Measurements from ENCODE around the gene PUDP. TPM values are rescaled to one million over a fixed set of nuclear protein-coding genes. Genes with fewer than 3 reads are reported as not detected.
"Not testable (repeated sequence)": the region's sequence is repeated elsewhere in the genome, so short reads cannot be mapped to it uniquely, and the experiment has no call there.

The PUDP gene
- total RNA-seq, 1 experiment from 2014 or later: 8.2 TPM

DNA sequence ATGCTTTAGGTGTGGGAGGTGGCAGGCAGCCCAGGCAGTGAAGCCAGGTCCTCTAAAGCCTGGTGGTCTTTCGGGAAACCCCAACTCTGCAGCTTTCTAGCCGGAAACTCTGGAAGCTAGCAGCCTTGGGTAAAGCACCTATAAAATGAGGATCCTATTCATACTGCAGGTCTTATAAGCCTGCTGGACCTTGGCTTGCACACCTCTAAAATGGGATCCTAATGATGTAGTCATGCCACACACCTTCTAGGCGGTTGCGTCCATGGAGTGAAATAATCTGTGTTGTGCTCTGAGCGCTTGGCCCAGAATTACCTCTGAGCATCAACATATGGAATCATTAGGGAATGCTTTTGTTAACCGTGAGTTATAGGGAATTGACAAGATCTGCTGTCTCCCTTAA is 36.4 kb downstream of the PUDP start:
- Histone ChIP-seq H3K36me3 (no peaks in the 10 kb centered on the region), H3K9me3 (replicated peaks) (no peaks in the 10 kb centered on the region), H3K27me3 (replicated peaks) (no peaks in the 10 kb centered on the region), H3K4me1 (replicated peaks) (peaks cover 18% of the 10 kb centered on the region), H3K4me3 (no peak overlapping the region), H3K27ac (no peak overlapping the region)
- no peak for DNase-seq (ENCODE audit: low read depth in 1 of 2, low spot score in 2 of 2)

DNA sequence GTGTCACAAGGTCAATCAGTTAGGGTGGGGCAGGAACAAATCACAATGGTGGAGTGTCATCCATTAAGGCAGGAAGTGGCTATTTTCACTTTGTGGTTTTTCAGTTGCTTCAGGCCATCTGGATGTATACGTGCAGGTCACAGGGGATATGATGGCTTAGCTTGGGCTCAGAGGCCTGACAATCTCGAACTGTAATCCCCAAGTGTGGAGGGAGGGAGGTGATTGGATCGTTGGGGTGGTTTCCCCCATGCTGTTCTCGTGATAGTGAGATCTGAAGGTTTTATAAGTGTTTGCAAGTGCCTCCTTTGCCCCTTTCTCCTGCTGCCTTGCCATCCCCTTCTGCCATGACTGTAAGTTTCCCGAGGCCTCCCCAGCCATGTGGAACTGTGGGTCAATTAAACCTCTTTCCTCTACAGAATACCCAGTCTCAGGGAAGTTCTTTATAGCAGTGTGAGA is 37.1 kb downstream of the PUDP start:
- Histone ChIP-seq H3K4me1 (replicated peaks) (peaks cover 18% of the 10 kb centered on the region), H3K36me3 (no peaks in the 10 kb centered on the region), H3K4me3 (no peak overlapping the region), H3K27me3 (replicated peaks) (no peaks in the 10 kb centered on the region), H3K27ac (peak overlapping the region; percentile 66), H3K9me3 (replicated peaks) (no peaks in the 10 kb centered on the region)
- peak in 1 of 2 experiments; percentile 12 for DNase-seq (ENCODE audit: low read depth in 1 of 2, low spot score in 2 of 2)

DNA sequence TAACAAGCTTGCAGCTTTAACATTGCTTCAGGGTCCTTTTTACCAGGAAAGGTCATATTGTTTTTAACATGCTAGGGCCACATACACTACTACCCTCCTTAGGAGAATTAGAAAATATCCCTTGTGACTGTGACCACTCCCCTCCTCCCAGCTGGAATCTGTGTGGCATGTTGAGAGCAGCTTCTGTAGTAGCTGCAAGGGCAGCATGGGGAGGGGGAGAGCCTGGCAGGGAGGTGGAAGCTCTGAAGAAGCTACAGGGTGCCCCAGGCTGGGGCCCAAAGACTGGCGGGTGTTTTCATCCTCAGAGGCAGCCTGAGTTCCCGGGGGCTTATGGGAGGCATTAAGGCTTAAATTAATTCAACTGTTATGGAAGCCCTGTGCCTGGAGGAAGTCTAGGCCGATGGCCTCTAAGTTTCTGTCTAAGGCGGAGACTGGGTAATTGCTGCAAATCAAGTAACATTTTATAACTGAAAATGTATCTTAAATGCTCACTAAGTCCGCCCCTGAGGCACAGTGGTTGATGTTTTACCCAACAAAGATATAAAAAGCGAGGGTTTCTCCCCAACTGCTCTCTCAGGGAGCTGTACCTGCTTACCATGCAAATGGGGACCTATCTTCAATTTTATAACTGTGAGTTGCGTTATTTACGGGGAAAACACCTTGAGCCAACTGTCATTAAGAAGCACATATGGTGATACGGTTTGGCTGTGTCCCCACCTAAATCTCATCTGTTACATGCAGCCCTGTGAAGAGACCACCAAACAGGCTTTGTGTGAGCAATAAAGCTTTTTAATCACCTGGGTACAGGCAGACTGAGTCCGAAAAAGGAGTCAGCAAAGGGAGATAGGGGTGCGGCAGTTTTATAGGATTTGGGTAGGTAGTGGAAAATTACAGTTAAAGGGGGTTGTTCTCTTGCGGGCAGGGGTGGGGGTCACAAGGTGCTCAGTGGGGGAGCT is 37.8 kb downstream of the PUDP start:
- Histone ChIP-seq H3K4me3 (no peak overlapping the region), H3K36me3 (no peaks in the 10 kb centered on the region), H3K27ac (peak overlapping the region; percentile 66), H3K4me1 (replicated peaks) (peaks cover 18% of the 10 kb centered on the region), H3K27me3 (replicated peaks) (no peaks in the 10 kb centered on the region), H3K9me3 (replicated peaks) (no peaks in the 10 kb centered on the region)
- DNase-seq (ENCODE audit: low read depth in 1 of 2, low spot score in 2 of 2): no peak

DNA sequence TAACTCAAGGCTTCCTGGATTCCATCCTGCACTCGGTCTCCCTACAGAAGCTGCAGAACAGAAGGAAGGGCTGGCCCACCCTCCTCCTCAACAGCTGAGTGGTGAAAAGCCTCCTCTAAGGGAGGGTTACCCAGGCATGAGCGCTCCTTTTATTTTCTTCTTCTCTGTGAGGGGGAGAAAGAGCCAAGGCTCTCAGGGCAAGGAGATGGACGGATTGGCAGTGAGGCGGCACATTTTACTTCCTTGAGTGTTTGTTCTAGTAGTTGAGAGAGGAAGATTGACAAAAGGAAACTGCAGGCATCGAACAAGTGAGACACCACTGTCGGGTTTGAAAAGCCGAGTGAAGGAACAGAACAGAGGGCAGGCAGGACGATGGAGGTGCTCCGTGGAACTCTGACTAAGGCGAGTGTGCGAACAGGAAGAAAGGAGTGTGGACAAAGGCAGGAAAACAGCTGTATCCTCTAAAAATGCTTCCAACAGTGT is 38.9 kb downstream of the PUDP start:
- peaks cover 3% of the 10 kb centered on the region; the same call in 1 of the 2 replicates for H3K36me3 ChIP-seq
- DNase-seq (ENCODE audit: low read depth in 1 of 2, low spot score in 2 of 2): no peak
- no peak overlapping the region for H3K27ac ChIP-seq
- H3K4me1 ChIP-seq (replicated peaks): peaks cover 18% of the 10 kb centered on the region
- H3K27me3 ChIP-seq (replicated peaks): no peaks in the 10 kb centered on the region
- H3K4me3 ChIP-seq: no peak overlapping the region
- no peaks in the 10 kb centered on the region for H3K9me3 ChIP-seq (replicated peaks)

DNA sequence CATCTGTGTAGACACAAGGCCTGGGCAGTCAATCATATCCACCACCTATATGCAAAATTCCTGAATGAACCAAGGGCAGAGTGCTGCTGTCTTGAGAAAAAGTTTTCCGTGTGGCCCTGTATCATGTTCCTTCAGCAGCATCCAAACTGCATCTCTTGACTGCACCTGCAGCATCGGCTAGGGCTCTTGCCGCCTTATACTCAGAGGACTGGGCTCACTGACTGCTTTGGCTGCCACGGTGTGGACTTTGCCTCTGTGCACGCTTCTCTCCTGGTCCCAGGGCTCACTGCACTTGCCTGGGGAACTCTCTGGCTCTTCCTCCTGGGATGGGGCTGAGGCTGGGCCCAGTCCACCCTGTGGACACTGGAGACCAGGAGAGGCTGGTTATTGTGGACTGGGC is 39.9 kb downstream of the PUDP start:
- Histone ChIP-seq H3K27me3 (replicated peaks) (no peaks in the 10 kb centered on the region), H3K4me3 (no peak overlapping the region), H3K27ac (no peak overlapping the region), H3K9me3 (replicated peaks) (no peaks in the 10 kb centered on the region), H3K36me3 (peaks cover 3% of the 10 kb centered on the region; the same call in 1 of the 2 replicates), H3K4me1 (replicated peaks) (peaks cover 18% of the 10 kb centered on the region)
- no peak for DNase-seq (ENCODE audit: low read depth in 1 of 2, low spot score in 2 of 2)

DNA sequence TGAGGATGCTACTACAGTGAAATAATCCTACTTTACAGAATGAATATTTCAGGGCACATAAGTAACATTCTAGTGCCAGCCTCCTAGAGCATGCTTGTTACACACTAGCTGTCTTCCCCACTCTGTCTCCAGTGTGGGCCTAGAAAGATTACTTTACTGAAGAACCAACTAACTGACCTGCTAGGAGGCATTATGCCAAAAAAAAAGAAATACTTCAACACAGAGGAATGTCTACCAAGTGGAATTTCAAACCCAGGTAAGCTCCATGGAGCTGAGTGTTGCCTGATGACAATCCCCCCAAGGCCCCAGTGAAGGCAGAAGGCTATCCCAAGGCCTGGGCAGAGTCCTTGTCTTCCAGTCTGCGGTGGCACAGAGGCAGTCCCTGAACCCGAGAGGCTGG is 41.3 kb downstream of the PUDP start:
- Histone ChIP-seq H3K27me3 (replicated peaks) (no peaks in the 10 kb centered on the region), H3K4me1 (replicated peaks) (peaks cover 18% of the 10 kb centered on the region), H3K9me3 (replicated peaks) (no peaks in the 10 kb centered on the region), H3K27ac (no peak overlapping the region), H3K4me3 (no peak overlapping the region), H3K36me3 (peaks cover 3% of the 10 kb centered on the region; the same call in 1 of the 2 replicates)
- no peak for DNase-seq (ENCODE audit: low read depth in 1 of 2, low spot score in 2 of 2)

DNA sequence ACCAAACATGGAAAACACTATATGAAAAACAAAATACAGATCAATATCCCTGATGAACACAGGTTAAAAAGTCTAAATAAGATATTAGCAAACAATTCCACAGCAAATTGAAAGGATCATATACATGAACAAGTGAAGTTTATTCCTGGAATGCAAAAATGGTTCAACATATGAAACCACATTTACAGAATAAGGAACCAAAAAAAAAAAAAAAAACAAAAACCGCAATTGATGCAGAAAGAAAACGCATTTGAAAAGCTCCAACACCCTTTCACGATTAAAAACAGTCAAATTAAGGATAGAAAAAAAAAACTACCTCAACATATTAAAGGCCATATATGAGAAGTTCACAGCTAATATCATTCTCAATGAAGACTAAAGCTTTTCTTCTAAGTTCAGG is 45.8 kb downstream of the PUDP start:
- H3K27me3 ChIP-seq (replicated peaks): no peaks in the 10 kb centered on the region

DNA sequence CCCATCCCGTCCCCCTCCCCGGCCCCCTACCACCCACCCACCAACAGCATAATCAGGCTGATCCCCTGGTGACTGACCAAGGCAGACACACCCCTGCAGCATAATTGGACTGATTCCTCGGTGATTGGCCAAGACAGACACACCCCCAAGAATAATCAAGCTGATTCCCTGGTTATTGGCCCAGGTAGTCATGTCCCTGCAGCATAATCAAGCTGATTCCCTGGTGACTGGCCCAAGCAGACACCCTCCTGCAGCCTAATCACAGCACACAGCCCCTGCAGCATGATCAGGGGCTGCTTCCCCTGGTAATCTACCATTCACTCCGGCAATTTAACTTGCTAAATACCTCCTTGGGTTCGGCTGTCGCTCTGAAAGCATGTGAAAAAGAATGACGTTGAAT is 47.9 kb downstream of the PUDP start:
- Histone ChIP-seq H3K9me3 (replicated peaks) (no peaks in the 10 kb centered on the region), H3K27me3 (replicated peaks) (no peaks in the 10 kb centered on the region), H3K36me3 (peaks cover 3% of the 10 kb centered on the region; the same call in 1 of the 2 replicates), H3K4me3 (no peak overlapping the region), H3K27ac (no peak overlapping the region), H3K4me1 (replicated peaks) (no peaks in the 10 kb centered on the region)
- no peak for DNase-seq (ENCODE audit: low read depth in 1 of 2, low spot score in 2 of 2)

More for the DNA sequence above, 45.8 kb downstream of the PUDP start:
- Histone ChIP-seq H3K4me1 (replicated peaks) (no peaks in the 10 kb centered on the region), H3K9me3 (replicated peaks) (no peaks in the 10 kb centered on the region), H3K4me3 (no peak overlapping the region), H3K36me3 (peaks cover 3% of the 10 kb centered on the region; the same call in 1 of the 2 replicates), H3K27ac (no peak overlapping the region)
- no peak for DNase-seq (ENCODE audit: low read depth in 1 of 2, low spot score in 2 of 2)

DNA sequence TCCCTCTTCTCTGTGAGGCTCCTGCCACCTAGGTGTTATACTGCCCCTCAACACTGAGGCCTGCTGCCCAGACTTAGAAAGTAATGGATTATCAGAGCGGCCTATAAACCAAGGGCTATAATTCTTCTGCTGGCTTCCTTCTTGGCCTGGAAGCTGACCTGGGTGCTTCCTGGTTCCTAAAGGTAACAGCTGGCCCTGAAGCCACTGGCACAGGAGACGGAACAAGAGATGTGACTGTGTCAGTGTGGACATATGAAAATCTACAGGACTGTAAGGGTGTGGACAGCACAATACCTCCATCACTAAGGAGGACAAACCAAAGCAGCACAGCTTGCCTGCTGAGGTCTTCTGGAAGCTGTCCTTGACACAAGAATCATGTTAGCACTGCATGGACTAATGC is 52.3 kb downstream of the PUDP start:
- not testable (repeated sequence) for DNase-seq (ENCODE audit: low read depth in 1 of 2, low spot score in 2 of 2); H3K27ac ChIP-seq; H3K9me3 ChIP-seq (replicated peaks)

DNA sequence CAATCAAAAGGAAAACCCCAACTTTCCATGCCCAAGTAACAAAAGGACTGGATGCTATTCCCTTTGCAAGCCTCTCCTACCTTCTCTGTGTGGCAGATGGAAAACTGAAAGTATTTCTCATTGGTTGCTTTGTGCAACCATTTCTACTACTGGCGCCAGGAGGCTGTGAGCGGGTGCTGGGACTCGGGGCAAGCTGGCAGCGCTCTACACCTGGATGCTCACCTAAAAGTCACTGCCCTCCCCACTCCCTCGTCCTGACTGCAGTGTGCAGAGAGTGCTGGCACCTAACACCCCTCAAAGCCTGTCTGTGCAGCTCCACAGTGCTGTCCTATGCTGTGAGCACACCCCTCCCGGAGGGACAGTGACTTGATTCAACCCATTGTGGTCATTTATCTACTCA is 54.6 kb downstream of the PUDP start:
- H3K27ac ChIP-seq: no peak overlapping the region
- H3K4me1 ChIP-seq (replicated peaks): no peaks in the 10 kb centered on the region
- H3K4me3 ChIP-seq: no peak overlapping the region
- H3K36me3 ChIP-seq: no peaks in the 10 kb centered on the region
- no peaks in the 10 kb centered on the region for H3K9me3 ChIP-seq (replicated peaks)
- DNase-seq (ENCODE audit: low read depth in 1 of 2, low spot score in 2 of 2): no peak
- no peaks in the 10 kb centered on the region for H3K27me3 ChIP-seq (replicated peaks)

More for the DNA sequence above, 52.3 kb downstream of the PUDP start:
- not testable (repeated sequence) for H3K36me3 ChIP-seq; H3K4me3 ChIP-seq; H3K4me1 ChIP-seq (replicated peaks); H3K27me3 ChIP-seq (replicated peaks)

DNA sequence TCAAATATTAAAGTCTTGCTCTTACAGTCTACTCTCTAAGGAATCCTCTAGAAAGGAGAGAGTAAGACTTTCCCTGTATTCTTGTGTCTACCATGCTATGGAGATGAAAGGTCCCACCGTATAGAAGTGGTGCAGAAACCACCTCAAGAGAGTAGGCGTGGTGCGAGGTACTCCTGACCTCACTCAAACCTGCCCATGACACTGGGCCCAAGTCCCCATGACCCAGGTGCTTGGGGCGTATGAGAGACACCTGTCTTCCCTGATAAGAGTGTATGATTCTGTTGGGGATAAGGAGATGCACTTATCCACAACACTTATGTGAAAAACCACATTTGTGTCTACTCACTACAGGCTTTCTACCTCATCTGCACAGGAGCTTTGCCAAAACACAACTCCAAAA is 55.4 kb downstream of the PUDP start:
- Histone ChIP-seq H3K36me3 (no peaks in the 10 kb centered on the region), H3K9me3 (replicated peaks) (no peaks in the 10 kb centered on the region), H3K27me3 (replicated peaks) (no peaks in the 10 kb centered on the region), H3K4me3 (no peak overlapping the region), H3K4me1 (replicated peaks) (no peaks in the 10 kb centered on the region), H3K27ac (no peak overlapping the region)
- DNase-seq (ENCODE audit: low read depth in 1 of 2, low spot score in 2 of 2): no peak

DNA sequence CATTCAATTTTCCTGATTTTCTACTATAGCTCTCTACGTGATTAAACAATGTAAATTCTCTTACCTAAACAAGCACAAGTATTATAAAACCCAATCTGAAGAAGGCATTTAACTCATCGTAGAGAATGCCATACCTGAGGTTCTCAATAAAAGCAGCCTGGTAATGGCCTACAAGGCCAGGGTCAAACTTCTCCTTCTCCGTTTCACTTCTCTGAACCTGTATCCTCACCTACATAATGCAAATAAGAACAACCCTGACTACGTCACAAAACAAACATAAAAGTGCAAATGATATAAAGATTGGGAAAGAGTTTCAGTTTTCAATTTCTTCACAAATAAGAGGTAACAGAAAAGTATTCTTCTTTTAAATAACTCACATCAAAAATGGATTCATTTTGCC is 56.0 kb downstream of the PUDP start:
- Histone ChIP-seq H3K27ac (no peak overlapping the region), H3K9me3 (replicated peaks) (no peaks in the 10 kb centered on the region), H3K4me3 (no peak overlapping the region), H3K4me1 (replicated peaks) (no peaks in the 10 kb centered on the region), H3K36me3 (no peaks in the 10 kb centered on the region), H3K27me3 (replicated peaks) (no peaks in the 10 kb centered on the region)
- DNase-seq (ENCODE audit: low read depth in 1 of 2, low spot score in 2 of 2): no peak

DNA sequence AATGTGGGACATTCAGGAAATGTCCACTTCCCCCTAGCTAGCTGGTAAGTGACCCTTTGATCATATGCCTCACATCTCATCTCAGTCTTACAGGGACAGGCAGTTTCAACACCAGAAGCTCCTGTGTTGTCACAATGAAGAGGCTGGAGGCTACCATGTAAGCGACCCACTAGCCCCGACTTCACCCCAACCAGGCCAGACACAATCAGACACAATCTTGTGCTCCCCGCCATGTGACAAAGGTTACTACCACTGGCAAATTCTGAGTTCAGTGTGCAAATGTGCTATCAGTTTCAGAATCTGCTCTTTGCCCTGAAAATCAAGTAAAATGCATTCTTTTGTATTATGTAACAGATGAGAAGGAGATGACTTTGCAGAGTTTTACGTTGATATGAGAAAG is 57.3 kb downstream of the PUDP start:
- DNase-seq (ENCODE audit: low read depth in 1 of 2, low spot score in 2 of 2): no peak
- H3K4me3 ChIP-seq: no peak overlapping the region
- no peaks in the 10 kb centered on the region for H3K36me3 ChIP-seq
- H3K27ac ChIP-seq: no peak overlapping the region
- no peaks in the 10 kb centered on the region for H3K4me1 ChIP-seq (replicated peaks)
- H3K9me3 ChIP-seq (replicated peaks): no peaks in the 10 kb centered on the region
- H3K27me3 ChIP-seq (replicated peaks): no peaks in the 10 kb centered on the region

DNA sequence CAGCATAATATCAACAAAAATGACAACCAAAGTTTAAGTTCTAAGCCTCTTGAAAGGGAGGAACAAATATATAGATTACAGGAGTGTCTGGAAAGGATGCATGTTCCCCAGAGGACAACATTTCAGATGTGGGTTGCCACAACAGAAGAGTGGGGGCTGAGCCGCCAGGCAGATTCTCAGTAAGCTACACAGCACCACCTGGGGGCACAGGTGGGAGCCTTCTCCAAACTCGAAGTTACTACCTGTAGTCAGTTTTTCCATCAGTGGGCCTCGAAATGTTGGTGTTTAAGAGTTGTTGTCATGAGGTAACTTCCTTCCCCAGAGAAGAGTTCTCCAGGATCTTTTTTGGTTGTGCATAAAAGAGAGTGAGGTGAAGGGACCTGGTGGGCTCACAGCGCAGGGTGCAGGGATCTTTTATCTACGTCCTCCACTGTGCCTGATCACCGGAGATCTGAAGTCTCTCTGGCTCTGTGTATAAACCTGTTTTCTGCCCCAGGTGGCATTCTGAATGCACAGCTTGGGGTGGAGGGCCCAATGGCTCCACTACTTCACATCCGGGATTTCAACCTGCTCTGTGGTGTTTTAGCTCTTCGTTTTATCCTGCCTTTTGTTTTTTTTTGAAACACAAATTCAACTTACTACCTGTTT is 58.9 kb downstream of the PUDP start:
- Histone ChIP-seq H3K27me3 (replicated peaks) (no peaks in the 10 kb centered on the region), H3K27ac (no peak overlapping the region), H3K4me1 (replicated peaks) (peaks cover 4% of the 10 kb centered on the region; the same call in 1 of the 2 replicates), H3K9me3 (replicated peaks) (no peaks in the 10 kb centered on the region), H3K4me3 (no peak overlapping the region), H3K36me3 (no peaks in the 10 kb centered on the region)
- no peak for DNase-seq (ENCODE audit: low read depth in 1 of 2, low spot score in 2 of 2)

All from SJSA1 (cell line).